ENCODE data around the gene SEMA7A.
"Not testable (repeated sequence)": the region's sequence is repeated elsewhere in the genome, so short reads cannot be mapped to it uniquely, and the experiment has no call there.

SEMA7A gene

GRCh38 chr15:74370471-74370870 lies 63.3 kb downstream of the SEMA7A start:
- no peak for DNase-seq

DNA sequence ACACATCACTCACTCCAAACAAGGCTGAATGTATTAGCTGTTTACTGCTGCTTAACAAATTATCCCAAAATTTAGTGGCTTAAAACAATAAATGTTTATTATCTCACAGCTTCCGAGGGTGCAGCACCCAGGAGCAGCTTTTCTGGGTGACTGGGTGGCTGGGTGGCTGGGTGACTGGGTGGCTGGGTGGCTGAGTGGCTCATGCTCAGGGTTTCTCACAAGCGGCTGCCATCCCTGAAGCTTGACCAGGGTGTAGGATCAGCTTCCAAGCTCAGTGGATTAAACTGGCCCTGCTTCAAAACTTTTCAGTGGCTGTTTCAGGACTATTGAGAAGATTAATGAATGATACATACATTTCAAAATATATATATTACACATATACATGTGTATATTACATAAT lies 64.0 kb downstream of the SEMA7A start:
- no peak for DNase-seq

DNA sequence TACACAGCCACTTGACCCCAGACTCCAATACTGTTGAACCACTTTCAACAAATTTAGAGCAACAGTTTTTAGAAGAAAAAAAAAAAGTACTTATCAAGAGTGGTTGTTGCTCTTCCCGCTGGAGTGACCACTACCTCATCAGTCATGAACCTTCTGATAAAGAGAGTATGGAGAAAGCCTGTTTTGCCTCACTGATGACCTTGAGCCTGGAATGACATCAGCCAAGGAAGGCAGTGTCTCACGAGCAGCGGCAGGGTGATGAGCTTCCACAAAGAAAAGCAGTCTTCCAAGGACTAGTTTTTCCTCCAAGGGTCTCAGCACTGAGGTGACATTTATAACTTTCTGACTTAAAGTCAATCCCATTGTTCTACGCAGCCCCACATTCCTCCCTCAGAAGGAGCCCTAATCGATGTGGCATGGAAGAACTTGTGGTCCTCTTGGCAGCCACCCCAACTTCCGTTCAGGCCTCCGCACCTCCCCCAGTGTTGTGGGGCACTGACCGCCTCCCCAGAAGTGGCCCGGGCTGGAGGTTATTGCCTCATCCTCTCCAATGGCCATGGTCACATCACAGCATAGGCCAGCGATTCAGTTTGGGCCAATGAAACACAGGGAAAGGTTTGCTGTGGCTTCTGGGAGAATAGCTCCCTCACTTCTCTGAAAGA lies 64.5 kb downstream of the SEMA7A start:
- DNase-seq, result no peak

- no peak for DNase-seq
Observed at GRCh38 chr15:74368121-74368520, 65.6 kb downstream of the SEMA7A start.

- no peak for DNase-seq
Observed at GRCh38 chr15:74367296-74367854, 66.4 kb downstream of the SEMA7A start, which contains the start of gene CYP11A1. CYP11A1 (minus strand) TSS chr15:74367646; CDS start chr15:74367585, 61 bp downstream.

DNA sequence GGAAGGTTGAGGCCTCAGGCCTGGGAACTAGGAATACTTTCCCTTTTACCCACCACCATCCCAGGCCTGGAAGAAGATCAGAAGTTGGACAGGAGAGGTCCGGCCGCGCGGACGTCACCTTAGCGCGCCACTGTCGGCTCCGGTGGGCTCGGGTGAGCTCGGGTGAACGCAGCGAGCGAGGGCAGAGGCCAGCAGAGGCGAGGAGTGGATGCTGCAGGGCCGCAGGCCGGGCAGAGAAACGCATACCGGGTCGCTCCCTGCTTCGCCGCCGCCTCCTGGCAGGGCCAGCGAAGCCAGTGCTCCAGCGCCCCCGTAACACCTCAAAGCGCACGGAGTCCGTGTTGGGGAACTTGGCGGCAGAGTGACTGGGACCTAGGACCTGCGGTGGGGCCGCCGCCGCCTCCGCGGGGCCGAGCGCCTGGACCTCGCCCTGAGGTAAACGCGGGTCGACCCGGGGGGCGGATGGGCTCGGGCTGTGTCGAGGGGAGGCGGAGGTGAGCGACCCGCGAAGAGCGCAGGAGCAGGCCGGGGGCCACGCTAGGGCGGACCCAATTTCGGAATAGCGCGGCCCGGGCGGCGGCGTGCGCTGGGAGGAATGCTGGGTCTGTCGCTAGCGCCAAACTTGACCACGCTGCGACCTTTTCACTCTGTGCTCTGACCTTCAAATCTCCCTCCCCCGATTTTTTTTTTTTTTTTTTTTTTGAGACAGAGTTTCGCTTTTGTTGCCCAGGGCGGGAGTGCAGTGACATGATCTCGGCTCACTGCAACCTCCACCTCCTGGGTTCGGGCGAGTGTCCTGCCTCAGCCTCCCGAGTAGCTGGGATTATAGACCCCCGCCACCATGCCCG lies 67.9 kb downstream of the SEMA7A start:
- DNase-seq, result peak; percentile 45

GRCh38 chr15:74364936-74365597 lies 68.7 kb downstream of the SEMA7A start:
- DNase-seq, result no peak

GRCh38 chr15:74362482-74362881 lies 71.3 kb downstream of the SEMA7A start:
- DNase-seq, result no peak

DNA sequence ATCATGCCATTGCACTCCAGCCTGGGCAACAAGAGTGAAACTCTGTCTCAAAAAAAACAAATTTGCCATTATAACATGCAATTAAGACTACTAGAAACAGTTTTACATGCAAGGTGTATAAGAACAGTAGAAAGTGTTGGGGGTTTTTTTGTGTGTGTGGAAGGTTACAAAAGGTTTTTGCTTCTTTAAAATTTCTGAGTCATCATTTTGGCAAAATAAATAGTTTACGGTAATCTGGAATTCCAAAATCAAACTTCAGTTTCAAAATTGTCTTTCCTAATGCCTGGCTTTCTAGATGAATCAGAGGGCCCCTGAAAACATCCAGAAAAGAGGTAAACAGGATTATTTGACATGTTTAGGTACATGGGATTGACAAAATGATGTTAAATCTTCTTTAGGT lies 72.9 kb downstream of the SEMA7A start:
- not testable (repeated sequence) for DNase-seq

GRCh38 chr15:74359376-74359775 lies 74.4 kb downstream of the SEMA7A start:
- not testable (repeated sequence) for DNase-seq
